AG04449 (cell line): ENCODE measurements around the gene ANKFN1.
A peak's percentile ranks its signal among the peaks of the same experiment; 100 is the strongest.

Experiments
- CTCF ChIA-PET: fragments of 350-600 bp; formaldehyde crosslinking; extraction: SDS; loops from one replicate; lab custom pipeline; 2021; ENCODE audit warnings: antibody characterized with exemption; lab: Yijun Ruan, JAX
- POLR2A ChIA-PET: fragments of 400-600, 350-600 bp; formaldehyde crosslinking; extraction: SDS; loops from one replicate; lab custom pipeline; 2020; ENCODE audit warnings: antibody characterized with exemption, inconsistent platforms; lab: Yijun Ruan, JAX
- DNase-seq: peaks from one replicate; pipeline ENCODE4 v3.0.0-alpha.2; 2010; ENCODE audit warnings: low read depth, low spot score
- H3K4me3 ChIP-seq: 2 replicates; pipeline ENCODE4 v1.5.1; 2011; ENCODE audit warnings: low read depth, mild to moderate bottlenecking, control low read depth, low read length
- TF ChIP-seq, protein P1 (sequence below): IDR thresholded peaks from one replicate; pipeline ENCODE4 v1.5.1; 2011; ENCODE audit warnings: mild to moderate bottlenecking, moderate library complexity, low read length, control low read depth, inconsistent platforms; ENCODE audit not compliant: insufficient read depth; ENCODE audit errors: missing control alignments

ANKFN1 gene

DNA sequence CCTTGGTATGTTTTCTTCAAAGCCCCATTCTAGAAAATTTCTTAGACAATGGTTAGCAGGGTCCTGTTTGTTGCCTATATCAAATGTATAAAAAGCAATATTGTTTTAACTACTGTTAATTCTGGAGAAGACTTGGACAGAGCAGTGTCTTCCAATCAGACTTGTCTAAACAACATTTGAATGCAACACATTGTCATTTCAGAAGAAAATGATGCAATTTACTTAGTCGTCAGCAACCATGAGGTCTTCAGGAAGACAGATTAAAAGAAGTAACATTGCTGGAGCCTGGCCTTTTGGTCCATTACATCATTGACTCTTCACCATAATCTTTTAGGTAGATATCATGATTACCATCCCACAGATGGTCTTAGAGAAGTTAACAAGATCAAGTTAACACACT lies 94.5 kb downstream of the ANKFN1 start:
- no peak for DNase-seq
- POLR2A ChIA-PET = no interaction called here
- CTCF ChIA-PET = no interaction called here
- TF ChIP-seq, protein P1, sequence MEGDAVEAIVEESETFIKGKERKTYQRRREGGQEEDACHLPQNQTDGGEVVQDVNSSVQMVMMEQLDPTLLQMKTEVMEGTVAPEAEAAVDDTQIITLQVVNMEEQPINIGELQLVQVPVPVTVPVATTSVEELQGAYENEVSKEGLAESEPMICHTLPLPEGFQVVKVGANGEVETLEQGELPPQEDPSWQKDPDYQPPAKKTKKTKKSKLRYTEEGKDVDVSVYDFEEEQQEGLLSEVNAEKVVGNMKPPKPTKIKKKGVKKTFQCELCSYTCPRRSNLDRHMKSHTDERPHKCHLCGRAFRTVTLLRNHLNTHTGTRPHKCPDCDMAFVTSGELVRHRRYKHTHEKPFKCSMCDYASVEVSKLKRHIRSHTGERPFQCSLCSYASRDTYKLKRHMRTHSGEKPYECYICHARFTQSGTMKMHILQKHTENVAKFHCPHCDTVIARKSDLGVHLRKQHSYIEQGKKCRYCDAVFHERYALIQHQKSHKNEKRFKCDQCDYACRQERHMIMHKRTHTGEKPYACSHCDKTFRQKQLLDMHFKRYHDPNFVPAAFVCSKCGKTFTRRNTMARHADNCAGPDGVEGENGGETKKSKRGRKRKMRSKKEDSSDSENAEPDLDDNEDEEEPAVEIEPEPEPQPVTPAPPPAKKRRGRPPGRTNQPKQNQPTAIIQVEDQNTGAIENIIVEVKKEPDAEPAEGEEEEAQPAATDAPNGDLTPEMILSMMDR = no peak
- H3K4me3 ChIP-seq = no peak overlapping the region

DNA sequence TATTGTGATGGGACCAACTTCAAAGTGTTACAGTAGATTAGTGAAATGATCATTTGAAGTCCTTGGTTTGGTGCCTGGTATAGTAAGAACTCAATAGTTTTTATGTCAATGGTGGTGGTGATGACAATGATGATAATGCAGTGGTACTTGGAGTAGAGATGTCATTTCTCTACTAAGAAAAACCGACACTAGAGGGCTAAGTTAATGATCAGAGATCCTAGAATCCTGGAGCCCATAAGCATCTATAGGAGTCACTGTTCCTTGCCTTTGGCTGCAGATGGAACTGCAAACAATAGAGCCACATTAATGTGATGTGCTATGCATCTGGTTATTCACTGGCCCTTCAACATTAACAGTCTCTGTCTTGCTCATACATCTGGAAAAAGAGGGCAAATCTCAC lies 103.8 kb downstream of the ANKFN1 start:
- DNase-seq = no peak
- CTCF ChIA-PET = no interaction called here
- POLR2A ChIA-PET = no interaction called here
- TF ChIP-seq, protein P1 = no peak
- no peak overlapping the region for H3K4me3 ChIP-seq

DNA sequence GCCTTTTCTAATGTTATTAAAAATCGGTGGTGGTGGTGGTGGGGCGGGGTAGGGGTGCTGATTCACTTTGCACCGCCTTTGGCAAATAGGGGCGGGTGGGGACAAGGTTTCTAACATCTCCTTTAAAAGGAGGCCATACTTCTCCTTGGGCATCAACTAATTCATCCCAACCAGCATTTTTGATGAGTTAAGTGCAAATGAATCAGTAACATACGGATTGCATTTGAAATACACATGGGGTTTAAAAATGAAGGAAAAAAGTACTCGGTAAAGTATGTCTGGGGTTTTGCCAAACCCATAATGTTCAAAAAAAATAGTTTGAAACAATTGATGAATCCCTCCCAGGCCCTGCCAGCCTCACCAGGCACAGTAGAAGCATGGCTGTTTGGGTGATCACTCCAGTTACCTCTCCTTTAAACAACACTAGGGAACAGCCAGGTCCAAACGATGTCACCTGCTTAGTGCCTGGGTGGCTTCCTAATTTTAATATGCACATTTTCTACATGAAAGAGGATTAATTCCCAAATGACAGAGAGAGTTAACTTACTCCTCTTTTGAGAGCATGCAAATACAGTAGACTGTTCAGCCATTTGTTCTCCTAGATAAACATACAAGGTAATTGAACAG lies 107.2 kb downstream of the ANKFN1 start:
- no peak for DNase-seq
- ChIA-PET POLR2A (no interaction called here), CTCF (no interaction called here)
- TF ChIP-seq, protein P1 = no peak
- no peak overlapping the region for H3K4me3 ChIP-seq

DNA sequence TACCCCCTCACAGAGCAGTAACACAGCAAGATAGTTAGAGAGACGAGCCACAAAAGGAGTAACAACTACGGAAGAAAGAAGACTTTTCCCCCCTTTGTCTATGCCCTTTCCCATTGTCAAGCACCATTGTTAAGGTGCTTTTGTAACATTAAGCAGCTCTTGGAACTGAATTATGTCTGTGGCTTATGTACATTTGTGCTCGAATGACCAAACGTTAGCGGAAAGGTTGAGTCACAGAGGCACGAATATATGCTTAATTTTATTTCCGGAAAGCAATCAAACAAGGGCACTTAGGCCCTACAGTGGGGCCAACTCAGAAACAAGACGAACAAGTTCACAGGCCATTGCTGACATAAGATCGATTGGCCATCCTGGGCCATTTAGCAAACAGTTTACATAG lies 109.5 kb downstream of the ANKFN1 start:
- POLR2A ChIA-PET = no interaction called here
- no peak overlapping the region for H3K4me3 ChIP-seq
- DNase-seq = no peak
- TF ChIP-seq, protein P1 = no peak
- CTCF ChIA-PET = interaction anchor here (2.4 kb wide), 1 partner anchor 136 kb away, joined by 7 read pairs; no protein-coding TSS in a partner anchor

DNA sequence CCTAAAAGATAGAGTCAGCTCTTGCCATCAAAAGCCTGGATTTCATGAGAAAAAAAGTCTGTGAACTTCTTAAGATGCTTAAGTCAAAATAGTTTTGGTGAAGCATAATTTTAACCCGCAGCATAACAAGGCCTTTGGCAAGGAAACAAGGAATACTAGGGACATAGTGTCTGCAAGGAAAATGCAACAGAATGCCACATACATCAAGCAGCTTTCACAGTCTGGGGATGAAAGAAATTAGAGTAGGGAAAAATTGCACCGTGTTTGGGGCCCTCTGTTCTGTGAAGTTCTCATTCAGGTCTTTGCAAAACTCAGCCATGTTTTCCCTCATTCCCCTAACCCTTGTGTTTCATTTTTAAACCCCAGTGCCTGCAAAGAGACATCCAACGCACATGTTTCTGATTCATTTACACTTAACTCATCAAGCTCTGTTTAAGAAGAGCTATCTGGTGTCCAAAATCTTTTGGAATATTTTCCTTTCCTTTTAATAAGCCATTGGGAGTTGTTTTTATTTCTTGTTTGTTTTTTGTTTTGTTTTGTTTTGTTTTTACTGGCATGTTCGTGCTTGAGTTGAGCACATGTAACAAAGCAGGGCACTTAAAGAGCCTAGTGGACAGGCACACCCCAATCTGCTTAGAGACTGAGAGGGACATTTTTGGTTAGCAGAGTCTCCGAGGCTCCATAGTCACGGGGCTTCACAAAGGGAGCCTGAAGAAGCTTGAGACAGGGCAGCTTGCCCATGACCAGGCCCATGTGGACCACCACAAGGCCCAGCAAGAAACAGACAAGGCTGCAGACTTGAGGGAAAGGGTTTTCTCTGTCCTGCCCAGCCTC lies 116.5 kb downstream of the ANKFN1 start:
- POLR2A ChIA-PET = no interaction called here
- H3K4me3 ChIP-seq = no peak overlapping the region
- TF ChIP-seq, protein P1 = no peak
- CTCF ChIA-PET = interaction anchor here (1.3 kb wide), 1 partner anchor 142 kb away, joined by 5 read pairs; no protein-coding TSS in a partner anchor
- DNase-seq = peak; percentile 24

DNA sequence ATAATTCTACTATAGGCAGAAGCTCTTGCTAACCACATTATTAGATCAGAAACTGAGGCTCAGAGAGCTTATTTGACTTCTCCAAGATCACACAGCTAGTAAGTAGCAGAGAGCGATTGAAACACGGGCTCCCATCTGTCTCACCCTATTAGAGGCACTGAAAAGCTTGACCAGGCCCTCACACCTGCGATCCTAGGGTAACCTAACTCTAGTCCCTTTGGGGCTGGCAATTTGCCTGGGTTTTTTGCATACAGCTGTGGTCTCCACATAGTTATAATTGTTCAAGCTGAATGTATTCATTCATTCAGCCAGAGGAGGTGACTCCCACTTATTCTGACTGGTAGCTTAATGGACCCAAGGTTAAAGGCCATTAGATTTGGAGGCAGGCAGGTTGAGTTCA lies 121.2 kb downstream of the ANKFN1 start:
- CTCF ChIA-PET = no interaction called here
- H3K4me3 ChIP-seq = no peak overlapping the region
- TF ChIP-seq, protein P1 = no peak
- no peak for DNase-seq
- POLR2A ChIA-PET = no interaction called here
